ENCODE measurements around the gene PACS2. TPM values are rescaled to one million over a fixed set of nuclear protein-coding genes. Genes with fewer than 3 reads are reported as not detected.

The PACS2 gene
- total and polyA plus RNA-seq, 2 of the 8 experiments (the other 6 are each of a cell fraction or from before 2014, with no cell fraction given) = 38.0 to 62.8 TPM

DNA sequence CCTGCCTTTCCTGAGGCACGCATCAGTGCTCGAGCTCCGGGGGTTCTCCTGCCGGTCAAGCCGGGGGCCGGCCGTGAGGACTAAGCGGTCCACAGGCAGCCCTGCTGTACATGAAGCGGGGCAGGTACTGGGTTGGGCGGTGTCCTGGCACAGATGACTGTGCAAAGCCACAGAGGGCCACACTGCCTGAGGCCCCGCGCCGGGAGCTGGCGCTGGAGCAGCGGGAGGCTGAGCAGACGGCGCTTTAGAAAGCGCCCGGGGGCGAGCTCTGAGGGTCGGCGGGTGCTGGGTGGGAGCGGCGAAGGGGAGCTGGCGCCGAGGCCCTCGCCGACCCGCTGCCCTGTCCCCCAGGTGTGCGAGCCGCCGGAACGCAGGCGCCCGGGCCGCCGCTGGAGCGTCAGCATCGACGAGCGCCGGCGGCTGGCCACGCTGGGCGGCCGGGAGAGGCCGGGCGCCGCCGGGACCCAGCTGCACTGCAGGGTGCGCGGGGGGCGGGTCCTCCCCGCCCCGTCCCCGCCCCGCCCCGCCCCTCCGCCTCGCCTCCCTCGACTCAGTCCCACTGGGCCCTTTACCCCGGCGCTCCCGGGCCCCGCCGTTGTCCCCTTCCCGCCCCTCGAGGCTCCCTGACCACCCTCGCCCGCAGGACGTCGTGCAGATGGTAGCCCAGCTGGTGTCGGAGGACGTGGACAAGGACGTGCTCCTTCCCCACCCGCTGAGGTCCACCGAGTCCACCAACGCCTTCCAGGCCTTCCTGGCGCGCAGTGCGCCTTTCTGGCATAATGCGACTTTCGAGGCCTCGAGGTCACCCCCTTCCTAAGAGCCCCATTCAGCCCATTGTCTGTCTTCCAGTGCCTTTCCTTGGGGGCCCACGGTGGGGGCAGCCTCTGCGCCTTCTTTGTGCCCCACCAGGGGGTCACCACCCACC is 96.7 kb downstream of the PACS2 start (continued):
- TF ChIP-seq CHD7 (IDR thresholded peaks at IDR 0.05; ENCODE audit: insufficient replicate concordance, low read length) (no peak), CBX8 (IDR thresholded peaks at IDR 0.05; ENCODE audit: borderline replicate concordance, low read depth, low read length) (no peak), KDM4A (IDR thresholded peaks at IDR 0.05; ENCODE audit: low read depth, low read length, severe bottlenecking) (peak; percentile 62), BRCA1 (IDR thresholded peaks at IDR 0.05; ENCODE audit: low read depth, low read length) (no peak), SUZ12 (IDR thresholded peaks at IDR 0.05; ENCODE audit: low read length) (peak; percentile 42; the same call in 1 of the 2 replicates), TBP (IDR thresholded peaks at IDR 0.05; ENCODE audit: low read depth, low read length) (no peak), CHD1 (IDR thresholded peaks at IDR 0.05; ENCODE audit: low read depth, low read length) (no peak)
- TF ChIP-seq, protein P1, sequence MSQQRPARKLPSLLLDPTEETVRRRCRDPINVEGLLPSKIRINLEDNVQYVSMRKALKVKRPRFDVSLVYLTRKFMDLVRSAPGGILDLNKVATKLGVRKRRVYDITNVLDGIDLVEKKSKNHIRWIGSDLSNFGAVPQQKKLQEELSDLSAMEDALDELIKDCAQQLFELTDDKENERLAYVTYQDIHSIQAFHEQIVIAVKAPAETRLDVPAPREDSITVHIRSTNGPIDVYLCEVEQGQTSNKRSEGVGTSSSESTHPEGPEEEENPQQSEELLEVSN (IDR thresholded peaks at IDR 0.05) = peak; percentile 77

Measured in H1 (cell line).